WTC11 (cell line): ENCODE measurements around the gene THAP6. TPM values are rescaled to one million over a fixed set of nuclear protein-coding genes. Genes with fewer than 3 reads are reported as not detected.

Experiments used
- ATAC-seq: fragments of 200-7000 bp; cut with Tn5 transposase; 2 replicates; pipeline ENCODE4 v1.10.0; 2021; ENCODE audit warnings: mild to moderate bottlenecking, moderate library complexity
- CTCF ChIA-PET: fragments of 300-600 bp; sonication (Branson Sonifier 250); formaldehyde crosslinking; loops from one replicate; lab custom pipeline; 2021; ENCODE audit warnings: antibody characterized with exemption; lab: Charles Lee
- POLR2A ChIA-PET: fragments of 350-600 bp; sonication (Branson Sonifier 250); formaldehyde crosslinking; loops from one replicate; lab custom pipeline; 2021; ENCODE audit warnings: antibody characterized with exemption; lab: Charles Lee
- DNase-seq: peaks from one replicate; pipeline ENCODE4 v3.0.0; 2021; ENCODE audit warnings: low spot score
- H3K27ac Mint-ChIP-seq: 2 replicates; pipeline ENCODE4 v1.8.0; 2021; ENCODE audit warnings: mixed read lengths
- H3K27me3 Mint-ChIP-seq: 2 replicates; pipeline ENCODE4 v1.8.0; 2021; ENCODE audit warnings: low read depth, mild to moderate bottlenecking, moderate library complexity, mixed read lengths
- H3K36me3 Mint-ChIP-seq: 2 replicates; pipeline ENCODE4 v1.8.0; 2021; ENCODE audit warnings: mixed read lengths
- H3K4me1 Mint-ChIP-seq: 2 replicates; pipeline ENCODE4 v1.8.0; 2022; ENCODE audit warnings: mixed read lengths
- H3K4me3 Mint-ChIP-seq: 2 replicates; pipeline ENCODE4 v1.8.0; 2021; ENCODE audit warnings: mild to moderate bottlenecking, moderate library complexity, mixed read lengths
- H3K9me3 Mint-ChIP-seq: 2 replicates; pipeline ENCODE4 v1.8.0; 2021; ENCODE audit warnings: mixed read lengths
- FOXK1 ChIP-seq: sonication (generic); formaldehyde crosslinking; IDR thresholded peaks from 2 replicates; pipeline ENCODE4 v1.8.0; 2022; ENCODE audit warnings: mild to moderate bottlenecking, moderate library complexity, missing genetic modification reagents
- GABPB1 ChIP-seq: sonication (generic); formaldehyde crosslinking; IDR thresholded peaks from 2 replicates; pipeline ENCODE4 v1.8.1; 2023; ENCODE audit warnings: mild to moderate bottlenecking, missing genetic modification reagents
- GTF2I ChIP-seq: fragments of 250-450 bp; sonication (Bioruptor Pico); conservative IDR thresholded peaks from 2 replicates; pipeline ENCODE4 v1.4.0; 2021; ENCODE audit warnings: mild to moderate bottlenecking
- NFATC4 ChIP-seq: fragments of 250-450 bp; sonication (Bioruptor Pico); IDR thresholded peaks from 2 replicates; pipeline ENCODE4 v1.9.0; 2021; ENCODE audit warnings: mild to moderate bottlenecking
- NR2C2 ChIP-seq: sonication (generic); formaldehyde crosslinking; IDR thresholded peaks from 2 replicates; pipeline ENCODE4 v1.8.0; 2022; ENCODE audit warnings: mild to moderate bottlenecking, missing genetic modification reagents
- RORB ChIP-seq: fragments of 250-450 bp; sonication (Bioruptor Pico); IDR thresholded peaks from 2 replicates; pipeline ENCODE4 v1.9.0; 2021; ENCODE audit warnings: mild to moderate bottlenecking
- SMAD4 ChIP-seq: sonication (generic); formaldehyde crosslinking; IDR thresholded peaks from 2 replicates; pipeline ENCODE4 v1.8.0; 2022; ENCODE audit warnings: mild to moderate bottlenecking, missing genetic modification reagents
- SOX15 ChIP-seq: fragments of 250-450 bp; sonication (Bioruptor Pico); IDR thresholded peaks from 2 replicates; pipeline ENCODE4 v1.9.0; 2021; ENCODE audit warnings: mild to moderate bottlenecking
- SP1 ChIP-seq: sonication (generic); formaldehyde crosslinking; conservative IDR thresholded peaks from 2 replicates; pipeline ENCODE4 v1.8.1; 2022; ENCODE audit warnings: missing genetic modification reagents
- TCF7 ChIP-seq: sonication (generic); formaldehyde crosslinking; IDR thresholded peaks from 2 replicates; pipeline ENCODE4 v1.8.0; 2022; ENCODE audit warnings: mild to moderate bottlenecking, low read depth, missing genetic modification reagents, moderate library complexity
- ZNF263 ChIP-seq: sonication (generic); formaldehyde crosslinking; IDR thresholded peaks from 2 replicates; pipeline ENCODE4 v1.8.1; 2022; ENCODE audit warnings: low read depth, mild to moderate bottlenecking, moderate library complexity, missing genetic modification reagents
- ZNF317 ChIP-seq: sonication (generic); formaldehyde crosslinking; IDR thresholded peaks from 2 replicates; pipeline ENCODE4 v1.8.1; 2023; ENCODE audit warnings: low read depth, mild to moderate bottlenecking, moderate library complexity, missing genetic modification reagents, borderline replicate concordance
- ZNF423 ChIP-seq: fragments of 250-450 bp; sonication (Bioruptor Pico); IDR thresholded peaks from 2 replicates; pipeline ENCODE4 v2.1.2; 2022; ENCODE audit warnings: mild to moderate bottlenecking, moderate library complexity
- total RNA-seq: library from RNA; stranded (reverse); gene quantifications from 3 replicates; pipeline ENCODE4 v1.2.3, GENCODE V29; 2021
- TF ChIP-seq, protein P1 (sequence below): fragments of 250-450 bp; sonication (Bioruptor Pico); IDR thresholded peaks from 2 replicates; pipeline ENCODE4 v1.8.0; 2021; ENCODE audit warnings: mild to moderate bottlenecking
- TF ChIP-seq, protein P2 (sequence below): sonication (generic); formaldehyde crosslinking; IDR thresholded peaks from 2 replicates; pipeline ENCODE4 v1.8.0; 2022; ENCODE audit warnings: mild to moderate bottlenecking, missing genetic modification reagents
- TF ChIP-seq, protein P3 (sequence below): fragments of 250-450 bp; sonication (Bioruptor Pico); IDR thresholded peaks from 2 replicates; pipeline ENCODE4 v1.9.0; 2021; ENCODE audit warnings: moderate library complexity, mild to moderate bottlenecking, inconsistent platforms, borderline replicate concordance
- TF ChIP-seq, protein P4 (sequence below): sonication (generic); formaldehyde crosslinking; IDR thresholded peaks from 2 replicates; pipeline ENCODE4 v1.8.1; 2023; ENCODE audit warnings: mild to moderate bottlenecking, moderate library complexity, missing genetic modification reagents
- TF ChIP-seq, protein P5 (sequence below): sonication (generic); formaldehyde crosslinking; conservative IDR thresholded peaks from 2 replicates; pipeline ENCODE4 v1.8.1; 2022; ENCODE audit warnings: mild to moderate bottlenecking, missing genetic modification reagents
- TF ChIP-seq, protein P6 (sequence below): sonication (generic); formaldehyde crosslinking; IDR thresholded peaks from 2 replicates; pipeline ENCODE4 v1.8.0; 2023; ENCODE audit warnings: missing genetic modification reagents
- TF ChIP-seq, protein P7 (sequence below): sonication (generic); formaldehyde crosslinking; IDR thresholded peaks from 2 replicates; pipeline ENCODE4 v1.8.1; 2022; ENCODE audit warnings: mild to moderate bottlenecking, missing genetic modification reagents, moderate library complexity, borderline replicate concordance
- TF ChIP-seq, protein P8 (sequence below): sonication (generic); formaldehyde crosslinking; IDR thresholded peaks from 2 replicates; pipeline ENCODE4 v1.8.0; 2022; ENCODE audit warnings: mild to moderate bottlenecking, missing genetic modification reagents

THAP6 gene
- total RNA-seq, 1 experiment from 2014 or later, result 13.3 TPM

DNA sequence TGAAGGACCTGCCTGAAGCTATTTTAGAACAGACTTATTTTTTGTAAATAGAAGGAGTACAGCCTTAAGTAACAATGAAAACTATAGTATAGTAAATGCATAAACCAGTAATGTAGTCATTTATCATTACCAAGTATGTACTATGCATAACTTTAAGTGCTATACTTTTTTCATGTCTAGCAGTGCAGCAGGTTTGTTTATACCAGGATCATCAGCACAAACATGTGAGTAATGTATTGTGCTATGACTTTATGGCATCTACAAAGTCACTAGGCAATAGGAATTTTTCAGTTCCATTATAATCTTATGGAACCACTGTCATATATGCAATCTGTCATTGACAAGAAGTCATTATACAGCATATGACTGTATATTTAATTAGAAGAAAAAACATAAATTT is 38.2 kb downstream of the THAP6 start (continued):
- TF ChIP-seq, protein P1, sequence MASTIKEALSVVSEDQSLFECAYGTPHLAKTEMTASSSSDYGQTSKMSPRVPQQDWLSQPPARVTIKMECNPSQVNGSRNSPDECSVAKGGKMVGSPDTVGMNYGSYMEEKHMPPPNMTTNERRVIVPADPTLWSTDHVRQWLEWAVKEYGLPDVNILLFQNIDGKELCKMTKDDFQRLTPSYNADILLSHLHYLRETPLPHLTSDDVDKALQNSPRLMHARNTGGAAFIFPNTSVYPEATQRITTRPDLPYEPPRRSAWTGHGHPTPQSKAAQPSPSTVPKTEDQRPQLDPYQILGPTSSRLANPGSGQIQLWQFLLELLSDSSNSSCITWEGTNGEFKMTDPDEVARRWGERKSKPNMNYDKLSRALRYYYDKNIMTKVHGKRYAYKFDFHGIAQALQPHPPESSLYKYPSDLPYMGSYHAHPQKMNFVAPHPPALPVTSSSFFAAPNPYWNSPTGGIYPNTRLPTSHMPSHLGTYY (CRISPR knock-in tag), result no peak
- TF ChIP-seq, all 79 proteins: peak for 0

DNA sequence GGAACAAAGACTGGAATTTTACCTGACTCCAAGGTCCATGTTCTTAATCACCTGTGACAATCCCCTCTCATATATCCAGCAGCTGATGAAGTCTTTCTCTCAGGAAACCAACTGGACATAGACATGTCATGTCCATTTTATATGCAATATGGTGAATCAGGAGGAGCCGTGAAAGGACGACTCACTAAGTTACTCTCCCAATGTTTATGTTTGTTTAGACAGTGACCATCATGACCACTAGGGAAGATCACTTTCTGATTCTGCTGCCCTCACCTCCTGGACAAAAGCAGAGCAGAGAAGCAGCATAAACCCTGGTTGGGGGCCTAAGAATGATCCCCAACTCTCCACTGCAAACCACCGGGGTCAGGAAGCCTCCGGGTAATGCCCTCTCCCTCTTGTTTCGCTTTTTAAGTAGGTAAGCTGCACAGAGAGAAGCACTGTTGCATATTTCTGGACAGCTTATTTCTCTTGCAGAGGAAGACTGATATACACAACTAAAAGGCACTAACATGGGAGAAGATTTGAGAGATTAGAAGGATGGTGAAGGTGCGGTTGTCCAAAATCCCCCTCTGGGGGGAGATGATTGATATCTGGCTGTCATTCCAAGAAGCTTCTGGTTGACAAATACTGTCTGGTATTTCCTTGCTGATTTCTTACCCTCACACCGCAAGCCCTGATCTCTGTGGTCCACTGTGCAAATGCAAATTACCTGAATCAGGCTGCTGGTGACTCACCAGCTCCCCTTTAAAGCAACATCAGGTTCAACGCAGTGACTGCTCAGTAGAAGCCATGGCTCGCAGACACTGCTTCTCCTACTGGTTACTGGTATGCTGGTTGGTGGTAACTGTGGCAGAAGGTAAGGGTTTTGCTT is 41.3 kb downstream of the THAP6 start, which contains the start of gene ODAPH:
ODAPH (plus strand) TSS at position 773 of the 871 bp plus-strand sequence; CDS start at position 790, 17 bp downstream.
- Mint-ChIP-seq H3K9me3 (peaks cover 2% of the 10 kb centered on the region; the same call in 1 of the 2 replicates), H3K4me1 (no peaks in the 10 kb centered on the region; the same call in 1 of the 2 replicates), H3K4me3 (no peak within 1 kb of the TSS), H3K27ac (no peak within 1 kb of the TSS; the same call in 1 of the 2 replicates), H3K27me3 (no peaks in the 10 kb centered on the region), H3K36me3 (no peaks in the 10 kb centered on the region)
- ChIA-PET POLR2A (interaction anchor here (0.6 kb wide), 1 partner anchor 272 kb away, joined by 3 read pairs; no protein-coding TSS in a partner anchor), CTCF (interaction anchor here (1.2 kb wide), 1 partner anchor 41 kb away, joined by 4 read pairs; the partner anchor contains the start of genes RCHY1 and THAP6)
- ATAC-seq, result peak; percentile 60
- DNase-seq, result no peak
- no peak for TF ChIP-seq GTF2I (CRISPR knock-in tag)
- TF ChIP-seq, protein P2, sequence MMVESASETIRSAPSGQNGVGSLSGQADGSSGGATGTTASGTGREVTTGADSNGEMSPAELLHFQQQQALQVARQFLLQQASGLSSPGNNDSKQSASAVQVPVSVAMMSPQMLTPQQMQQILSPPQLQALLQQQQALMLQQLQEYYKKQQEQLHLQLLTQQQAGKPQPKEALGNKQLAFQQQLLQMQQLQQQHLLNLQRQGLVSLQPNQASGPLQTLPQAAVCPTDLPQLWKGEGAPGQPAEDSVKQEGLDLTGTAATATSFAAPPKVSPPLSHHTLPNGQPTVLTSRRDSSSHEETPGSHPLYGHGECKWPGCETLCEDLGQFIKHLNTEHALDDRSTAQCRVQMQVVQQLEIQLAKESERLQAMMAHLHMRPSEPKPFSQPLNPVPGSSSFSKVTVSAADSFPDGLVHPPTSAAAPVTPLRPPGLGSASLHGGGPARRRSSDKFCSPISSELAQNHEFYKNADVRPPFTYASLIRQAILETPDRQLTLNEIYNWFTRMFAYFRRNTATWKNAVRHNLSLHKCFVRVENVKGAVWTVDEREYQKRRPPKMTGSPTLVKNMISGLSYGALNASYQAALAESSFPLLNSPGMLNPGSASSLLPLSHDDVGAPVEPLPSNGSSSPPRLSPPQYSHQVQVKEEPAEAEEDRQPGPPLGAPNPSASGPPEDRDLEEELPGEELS (CRISPR knock-in tag), result no peak
- no peak for TF ChIP-seq ZNF317
- TF ChIP-seq, protein P3, sequence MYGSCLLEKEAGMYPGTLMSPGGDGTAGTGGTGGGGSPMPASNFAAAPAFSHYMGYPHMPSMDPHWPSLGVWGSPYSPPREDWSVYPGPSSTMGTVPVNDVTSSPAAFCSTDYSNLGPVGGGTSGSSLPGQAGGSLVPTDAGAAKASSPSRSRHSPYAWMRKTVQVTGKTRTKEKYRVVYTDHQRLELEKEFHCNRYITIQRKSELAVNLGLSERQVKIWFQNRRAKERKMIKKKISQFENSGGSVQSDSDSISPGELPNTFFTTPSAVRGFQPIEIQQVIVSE (CRISPR knock-in tag), result no peak
- TF ChIP-seq, protein P4, sequence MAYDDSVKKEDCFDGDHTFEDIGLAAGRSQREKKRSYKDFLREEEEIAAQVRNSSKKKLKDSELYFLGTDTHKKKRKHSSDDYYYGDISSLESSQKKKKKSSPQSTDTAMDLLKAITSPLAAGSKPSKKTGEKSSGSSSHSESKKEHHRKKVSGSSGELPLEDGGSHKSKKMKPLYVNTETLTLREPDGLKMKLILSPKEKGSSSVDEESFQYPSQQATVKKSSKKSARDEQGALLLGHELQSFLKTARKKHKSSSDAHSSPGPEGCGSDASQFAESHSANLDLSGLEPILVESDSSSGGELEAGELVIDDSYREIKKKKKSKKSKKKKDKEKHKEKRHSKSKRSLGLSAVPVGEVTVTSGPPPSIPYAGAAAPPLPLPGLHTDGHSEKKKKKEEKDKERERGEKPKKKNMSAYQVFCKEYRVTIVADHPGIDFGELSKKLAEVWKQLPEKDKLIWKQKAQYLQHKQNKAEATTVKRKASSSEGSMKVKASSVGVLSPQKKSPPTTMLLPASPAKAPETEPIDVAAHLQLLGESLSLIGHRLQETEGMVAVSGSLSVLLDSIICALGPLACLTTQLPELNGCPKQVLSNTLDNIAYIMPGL (CRISPR knock-in tag), result no peak
- TF ChIP-seq SMAD4 (CRISPR knock-in tag), result no peak
- TF ChIP-seq, protein P5, sequence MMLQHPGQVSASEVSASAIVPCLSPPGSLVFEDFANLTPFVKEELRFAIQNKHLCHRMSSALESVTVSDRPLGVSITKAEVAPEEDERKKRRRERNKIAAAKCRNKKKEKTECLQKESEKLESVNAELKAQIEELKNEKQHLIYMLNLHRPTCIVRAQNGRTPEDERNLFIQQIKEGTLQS (CRISPR knock-in tag), result no peak
- TF ChIP-seq, protein P6, sequence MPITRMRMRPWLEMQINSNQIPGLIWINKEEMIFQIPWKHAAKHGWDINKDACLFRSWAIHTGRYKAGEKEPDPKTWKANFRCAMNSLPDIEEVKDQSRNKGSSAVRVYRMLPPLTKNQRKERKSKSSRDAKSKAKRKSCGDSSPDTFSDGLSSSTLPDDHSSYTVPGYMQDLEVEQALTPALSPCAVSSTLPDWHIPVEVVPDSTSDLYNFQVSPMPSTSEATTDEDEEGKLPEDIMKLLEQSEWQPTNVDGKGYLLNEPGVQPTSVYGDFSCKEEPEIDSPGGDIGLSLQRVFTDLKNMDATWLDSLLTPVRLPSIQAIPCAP, result no peak
- TF ChIP-seq SP1 (CRISPR knock-in tag), result no peak
- no peak for TF ChIP-seq SOX15 (CRISPR knock-in tag)
- no peak for TF ChIP-seq ZNF263 (CRISPR knock-in tag)
- no peak for TF ChIP-seq FOXK1 (CRISPR knock-in tag)
- TF ChIP-seq, protein P7, sequence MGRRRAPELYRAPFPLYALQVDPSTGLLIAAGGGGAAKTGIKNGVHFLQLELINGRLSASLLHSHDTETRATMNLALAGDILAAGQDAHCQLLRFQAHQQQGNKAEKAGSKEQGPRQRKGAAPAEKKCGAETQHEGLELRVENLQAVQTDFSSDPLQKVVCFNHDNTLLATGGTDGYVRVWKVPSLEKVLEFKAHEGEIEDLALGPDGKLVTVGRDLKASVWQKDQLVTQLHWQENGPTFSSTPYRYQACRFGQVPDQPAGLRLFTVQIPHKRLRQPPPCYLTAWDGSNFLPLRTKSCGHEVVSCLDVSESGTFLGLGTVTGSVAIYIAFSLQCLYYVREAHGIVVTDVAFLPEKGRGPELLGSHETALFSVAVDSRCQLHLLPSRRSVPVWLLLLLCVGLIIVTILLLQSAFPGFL (CRISPR knock-in tag), result no peak
- TF ChIP-seq NFATC4 (CRISPR knock-in tag), result no peak
- TF ChIP-seq GABPB1 (CRISPR knock-in tag), result no peak
- TF ChIP-seq RORB (CRISPR knock-in tag), result no peak
- TF ChIP-seq, protein P8, sequence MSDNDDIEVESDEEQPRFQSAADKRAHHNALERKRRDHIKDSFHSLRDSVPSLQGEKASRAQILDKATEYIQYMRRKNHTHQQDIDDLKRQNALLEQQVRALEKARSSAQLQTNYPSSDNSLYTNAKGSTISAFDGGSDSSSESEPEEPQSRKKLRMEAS (CRISPR knock-in tag), result no peak
- TF ChIP-seq TCF7, result no peak
- TF ChIP-seq NR2C2, result no peak
- TF ChIP-seq ZNF423 (CRISPR knock-in tag), result no peak
